Activated B cell treated with CpG ODN at 0.5 μM for 24 hours (primary cell): ENCODE data around the gene SLC17A9. TPM values are rescaled to one million over a fixed set of nuclear protein-coding genes. Genes with fewer than 3 reads are reported as not detected.

Experiments used
- ATAC-seq: fragments of 200-7000 bp; cut with Tn5 transposase; one replicate; pipeline ENCODE4 v1.10.0; 2021; ENCODE audit warnings: low read depth, mild to moderate bottlenecking, moderate library complexity
- CTCF ChIA-PET: fragments of 350-600 bp; sonication (Branson Sonifier 250); formaldehyde crosslinking; loops from one replicate; lab custom pipeline; 2021; ENCODE audit warnings: antibody characterized with exemption; lab: Charles Lee
- POLR2A ChIA-PET: fragments of 350-600 bp; sonication (Branson Sonifier 250); formaldehyde crosslinking; loops from one replicate; lab custom pipeline; 2021; ENCODE audit warnings: antibody characterized with exemption; lab: Charles Lee
- DNase-seq: peaks from one replicate; pipeline ENCODE4 v3.0.0; 2022
- H3K27ac Mint-ChIP-seq: one replicate; pipeline ENCODE4 v1.8.0; 2020; ENCODE audit warnings: mixed read lengths
- H3K27me3 Mint-ChIP-seq: one replicate; pipeline ENCODE4 v1.8.0; 2021; ENCODE audit warnings: mixed read lengths
- H3K36me3 Mint-ChIP-seq: one replicate; pipeline ENCODE4 v1.8.0; 2021; ENCODE audit warnings: low read depth, mixed read lengths
- H3K4me1 Mint-ChIP-seq: one replicate; pipeline ENCODE4 v1.8.0; 2021; ENCODE audit warnings: mixed read lengths
- H3K4me3 Mint-ChIP-seq: one replicate; pipeline ENCODE4 v1.8.0; 2020; ENCODE audit warnings: mild to moderate bottlenecking, mixed read lengths
- H3K9me3 Mint-ChIP-seq: one replicate; pipeline ENCODE4 v1.8.0; 2020; ENCODE audit warnings: mixed read lengths
- intact Hi-C: fragments of 100-400 bp; cut with micrococcal nuclease; formaldehyde crosslinking; loops from one replicate; pipeline ENCODE4 v1.15.1; 2024
- total RNA-seq: library from RNA; stranded (reverse); gene quantifications from 2 replicates; pipeline ENCODE4 v1.2.3, GENCODE V29; 2022
- TF ChIP-seq, protein P1 (sequence below): fragments of 200-600 bp; IDR thresholded peaks from one replicate; pipeline ENCODE4 v1.8.0; 2022; ENCODE audit warnings: antibody characterized with exemption, mild to moderate bottlenecking

Gene SLC17A9
- total RNA-seq, 1 donor from 2014 or later: 47.6 TPM

DNA sequence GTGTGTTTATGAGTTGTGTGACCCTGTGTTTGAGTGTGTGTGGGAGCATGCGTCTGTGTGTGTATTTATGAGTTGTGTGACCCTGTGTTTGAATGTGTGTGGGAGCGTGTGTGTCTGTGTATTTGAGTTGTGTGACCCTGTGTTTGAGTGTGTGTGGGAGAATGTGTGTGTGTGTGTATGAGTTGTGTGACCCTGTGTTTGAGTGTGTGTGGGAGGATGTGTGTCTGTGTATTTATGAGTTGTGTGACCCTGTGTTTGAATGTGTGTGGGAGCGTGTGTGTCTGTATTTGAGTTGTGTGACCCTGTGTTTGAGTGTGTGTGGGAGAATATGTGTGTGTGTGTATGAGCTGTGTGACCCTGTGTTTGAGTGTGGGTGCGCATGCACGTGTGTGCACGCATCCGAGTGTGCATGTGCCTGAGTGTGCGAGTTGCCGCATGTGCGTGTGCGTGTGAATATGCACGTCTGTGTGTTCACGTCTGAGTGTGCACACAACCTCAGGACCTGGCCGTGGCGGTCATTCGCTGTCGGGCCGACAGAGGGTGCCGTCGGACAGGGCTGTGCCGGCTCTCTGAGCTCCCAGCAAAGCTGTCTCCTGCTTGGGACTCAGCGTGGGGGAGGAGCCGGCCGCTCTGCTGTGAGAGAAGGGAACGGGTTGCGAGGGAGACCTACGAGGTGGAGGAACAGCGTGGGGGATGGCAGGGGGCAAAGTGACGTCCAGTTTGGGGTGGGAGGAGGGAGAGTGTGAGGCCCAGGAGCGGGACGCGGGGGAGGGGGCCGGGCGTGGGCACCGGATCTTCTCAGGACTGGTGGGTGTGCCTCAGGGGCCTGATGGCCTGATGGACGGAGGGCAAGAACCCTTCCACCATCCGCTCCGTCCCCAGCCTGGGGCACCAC is 19.7 kb downstream of the SLC17A9 start:
- POLR2A ChIA-PET: interaction anchor here (0.6 to 1.3 kb wide), 8 partner anchors 8 to 208 kb away, joined by 3 to 9 read pairs (median 3); partner anchors contain the start of gene GID8
- H3K4me1 Mint-ChIP-seq: peaks cover 19% of the 10 kb centered on the region

DNA sequence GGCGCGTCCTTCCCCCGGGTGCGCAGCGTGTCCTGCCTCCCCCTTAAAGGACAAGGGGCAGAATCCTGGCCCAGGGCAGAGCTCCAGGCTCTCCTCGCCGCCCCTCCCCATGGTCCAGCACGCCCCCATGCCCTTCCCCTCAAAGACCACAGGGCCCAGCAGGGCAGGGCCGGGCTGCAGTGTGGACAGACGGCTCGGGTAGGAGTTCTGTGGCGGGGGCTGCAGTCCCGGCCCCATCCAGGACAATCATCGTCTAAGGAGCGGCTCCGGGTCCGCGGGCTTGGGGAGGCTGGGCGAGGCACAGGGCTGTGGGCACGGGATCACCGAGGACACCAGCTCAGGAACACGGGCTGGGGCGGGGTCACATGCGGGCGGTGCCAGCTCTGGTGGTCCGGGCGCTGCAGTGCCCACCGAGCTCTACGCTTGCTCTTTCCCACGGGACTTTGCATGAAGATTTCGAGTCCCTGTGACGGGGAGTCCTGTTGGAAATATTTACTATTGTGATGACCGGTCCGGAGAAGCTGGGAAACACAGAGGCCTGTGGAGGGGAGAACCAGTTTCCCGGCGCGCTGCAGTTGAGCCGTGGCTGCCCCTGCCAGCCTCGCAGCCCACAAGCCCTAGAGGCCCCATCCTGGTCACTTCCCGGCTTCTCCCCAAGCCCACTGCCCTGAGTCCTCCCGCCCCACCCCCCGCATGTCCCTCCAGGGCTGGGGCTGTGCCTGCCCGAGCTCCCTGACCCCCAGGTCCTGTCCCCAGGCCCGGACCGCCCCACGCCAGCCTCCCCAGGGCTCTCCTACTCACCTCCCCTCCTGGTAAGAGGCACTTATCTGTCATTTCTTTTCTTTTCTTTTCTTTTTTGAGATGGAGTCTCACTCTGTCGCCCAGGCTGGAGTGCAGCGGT is 20.6 kb downstream of the SLC17A9 start:
- POLR2A ChIA-PET: interaction anchor here (0.6 to 1.3 kb wide), 7 partner anchors 7 to 207 kb away, joined by 3 to 9 read pairs (median 3); partner anchors contain the start of gene GID8
- no peak for DNase-seq
- TF ChIP-seq, protein P1, sequence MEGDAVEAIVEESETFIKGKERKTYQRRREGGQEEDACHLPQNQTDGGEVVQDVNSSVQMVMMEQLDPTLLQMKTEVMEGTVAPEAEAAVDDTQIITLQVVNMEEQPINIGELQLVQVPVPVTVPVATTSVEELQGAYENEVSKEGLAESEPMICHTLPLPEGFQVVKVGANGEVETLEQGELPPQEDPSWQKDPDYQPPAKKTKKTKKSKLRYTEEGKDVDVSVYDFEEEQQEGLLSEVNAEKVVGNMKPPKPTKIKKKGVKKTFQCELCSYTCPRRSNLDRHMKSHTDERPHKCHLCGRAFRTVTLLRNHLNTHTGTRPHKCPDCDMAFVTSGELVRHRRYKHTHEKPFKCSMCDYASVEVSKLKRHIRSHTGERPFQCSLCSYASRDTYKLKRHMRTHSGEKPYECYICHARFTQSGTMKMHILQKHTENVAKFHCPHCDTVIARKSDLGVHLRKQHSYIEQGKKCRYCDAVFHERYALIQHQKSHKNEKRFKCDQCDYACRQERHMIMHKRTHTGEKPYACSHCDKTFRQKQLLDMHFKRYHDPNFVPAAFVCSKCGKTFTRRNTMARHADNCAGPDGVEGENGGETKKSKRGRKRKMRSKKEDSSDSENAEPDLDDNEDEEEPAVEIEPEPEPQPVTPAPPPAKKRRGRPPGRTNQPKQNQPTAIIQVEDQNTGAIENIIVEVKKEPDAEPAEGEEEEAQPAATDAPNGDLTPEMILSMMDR: no peak

More for the DNA sequence above, 19.7 kb downstream of the SLC17A9 start:
- DNase-seq (peak; percentile 82), ATAC-seq (peak; percentile 99)
- Mint-ChIP-seq H3K27ac (peak overlapping the region; percentile 24), H3K27me3 (peaks cover 24% of the 10 kb centered on the region), H3K9me3 (no peaks in the 10 kb centered on the region), H3K36me3 (peaks cover 2% of the 10 kb centered on the region), H3K4me3 (peak overlapping the region; percentile 82)
- intact Hi-C loops: loop anchor here (1.0 to 2.0 kb wide), 6 partner anchors 33 to 207 kb away; partner anchors contain the start of gene GID8
- TF ChIP-seq, protein P1: no peak
- CTCF ChIA-PET: interaction anchor here (0.6 to 1.3 kb wide), 21 partner anchors 10 to 208 kb away, joined by 3 to 14 read pairs (median 4); partner anchors contain the start of gene BHLHE23

DNA sequence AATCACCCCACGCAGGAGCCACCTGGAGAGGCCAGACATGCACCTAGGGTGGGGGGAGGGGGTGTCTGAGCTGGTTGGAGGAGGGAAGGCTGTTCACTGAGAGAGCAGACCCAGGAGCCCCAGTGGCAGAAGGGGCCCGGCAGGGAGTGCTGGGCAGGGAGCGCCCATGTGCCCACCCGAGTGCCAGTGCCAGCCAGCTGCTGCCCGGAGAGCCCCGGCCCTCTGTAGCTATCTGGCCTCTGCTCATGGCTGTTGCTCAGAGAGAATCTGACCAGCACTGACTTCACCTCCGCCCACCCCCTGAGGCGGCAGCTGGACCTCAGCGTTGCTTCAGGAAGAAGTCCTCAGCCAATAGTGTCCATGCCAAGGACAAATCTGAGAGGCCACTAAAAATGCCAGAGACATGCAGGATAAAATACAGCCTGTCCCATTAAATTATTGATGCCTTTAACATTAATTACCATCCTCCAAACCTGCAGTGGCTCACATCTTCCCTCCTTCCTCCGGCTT is 22.8 kb downstream of the SLC17A9 start:
- POLR2A ChIA-PET: no interaction called here
- Mint-ChIP-seq H3K36me3 (no peaks in the 10 kb centered on the region), H3K27ac (no peak overlapping the region), H3K4me3 (no peak overlapping the region), H3K9me3 (no peaks in the 10 kb centered on the region), H3K4me1 (peaks cover 45% of the 10 kb centered on the region), H3K27me3 (peaks cover 30% of the 10 kb centered on the region)
- ATAC-seq (no peak), DNase-seq (no peak)
- TF ChIP-seq, protein P1: no peak
- intact Hi-C loops: loop anchor here (5.0 kb wide), 1 partner anchor 673 kb away; the partner anchor contains the start of gene ADRM1
- CTCF ChIA-PET: no interaction called here

More for the DNA sequence above, 20.6 kb downstream of the SLC17A9 start:
- Mint-ChIP-seq H3K9me3 (no peaks in the 10 kb centered on the region), H3K36me3 (no peaks in the 10 kb centered on the region), H3K27ac (no peak overlapping the region), H3K27me3 (peaks cover 24% of the 10 kb centered on the region), H3K4me3 (peak overlapping the region; percentile 82), H3K4me1 (peaks cover 28% of the 10 kb centered on the region)
- intact Hi-C loops: loop anchor here (1.0 to 2.0 kb wide), 6 partner anchors 34 to 206 kb away; partner anchors contain the start of gene GID8
- no peak for ATAC-seq
- CTCF ChIA-PET: interaction anchor here (0.6 to 1.3 kb wide), 21 partner anchors 9 to 207 kb away, joined by 3 to 14 read pairs (median 4); partner anchors contain the start of gene BHLHE23

- Mint-ChIP-seq H3K4me3 (no peak overlapping the region), H3K4me1 (peaks cover 49% of the 10 kb centered on the region), H3K36me3 (no peaks in the 10 kb centered on the region), H3K27me3 (peaks cover 30% of the 10 kb centered on the region), H3K27ac (no peak overlapping the region), H3K9me3 (no peaks in the 10 kb centered on the region)
- ChIA-PET POLR2A (no interaction called here), CTCF (no interaction called here)
- TF ChIP-seq, protein P1: no peak
- intact Hi-C loops: loop anchor here (2.0 to 5.0 kb wide), 2 partner anchors 49 to 674 kb away; partner anchors contain the start of genes ADRM1 and DIDO1
- ATAC-seq (no peak), DNase-seq (no peak)
Observed at GRCh38 chr20:62975812-62976508, 23.5 kb downstream of the SLC17A9 start.
